ENCODE results near the gene CBLL2. TPM values are rescaled to one million over a fixed set of nuclear protein-coding genes. Genes with fewer than 3 reads are reported as not detected.

CBLL2 gene
- total RNA-seq, 5 donors from 2014 or later (not counting 1 experiment from before 2014, with no cell fraction given): not detected

DNA sequence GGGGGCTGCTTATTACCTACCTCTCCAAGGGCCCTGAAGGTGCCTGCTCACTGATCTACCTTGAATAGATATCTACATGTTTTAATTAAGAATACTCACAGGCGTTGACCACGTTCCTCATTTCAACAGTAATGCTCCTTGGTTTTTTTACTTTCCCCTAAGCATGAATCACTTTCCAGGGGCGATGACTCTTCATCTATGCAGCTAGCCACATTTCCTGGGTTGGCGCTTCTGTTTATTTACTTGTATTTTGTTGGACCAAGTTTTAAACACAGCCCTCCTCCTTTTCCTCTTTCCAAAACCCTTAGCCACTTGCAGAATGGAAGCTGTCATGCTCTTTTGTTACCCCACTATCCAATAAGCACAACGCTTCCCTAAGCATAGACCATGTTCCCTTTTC is 50.8 kb downstream of the CBLL2 start:
- H3K4me3 ChIP-seq (ENCODE audit: control insufficient read depth in 1 of 2, extremely low read depth in 1 of 2, low read length in 1 of 2): no peak overlapping the region
- Mint-ChIP-seq H3K4me3 (no peak overlapping the region), H3K27me3 (peaks cover 0 to 5% of the 10 kb centered on the region in 2 donors), H3K4me1 (no peaks in the 10 kb centered on the region), H3K27ac (no peak overlapping the region), H3K36me3 (no peaks in the 10 kb centered on the region), H3K9me3 (no peaks in the 10 kb centered on the region)
- no peak for DNase-seq
- H3K4me1 ChIP-seq (ENCODE audit: control insufficient read depth in 1 of 2, extremely low read depth in 1 of 2, insufficient read depth in 2 of 2, low read length in 2 of 2): no peaks in the 10 kb centered on the region
- POLR2A ChIA-PET: no interaction called here
- CTCF ChIA-PET: no interaction called here
- no peak overlapping the region for H3K27ac ChIP-seq (ENCODE audit: low read length)
- H3K9me3 ChIP-seq: no peaks in the 10 kb centered on the region
- ATAC-seq (replicated peaks in 1 of 4): no peak
- H3K27me3 ChIP-seq (replicated peaks in 1 of 2; ENCODE audit: control insufficient read depth in 2 of 2, extremely low read depth in 1 of 2, insufficient read depth in 2 of 2, low read length in 1 of 2): no peaks in the 10 kb centered on the region
- no peaks in the 10 kb centered on the region for H3K36me3 ChIP-seq (ENCODE audit: control insufficient read depth in 2 of 2, extremely low read depth in 1 of 2, insufficient read depth in 1 of 2, low read length in 1 of 2)
- WGBS (ENCODE audit: insufficient coverage): 90% methylated on average over 2 of the region's 5 CpGs

Other genes with a start within 250 kb of the CBLL2 start
- under 1 TPM; 0.07 to 0.35 (median 0.16) TPM for gene PHEX, start 240.6 kb upstream of the CBLL2 start, total RNA-seq